IPS-18a (cell line): Measurements from ENCODE around the gene ZCCHC10.
"Not testable (repeated sequence)": the region's sequence is repeated elsewhere in the genome, so short reads cannot be mapped to it uniquely, and the experiment has no call there.

Experiments
- H3K27ac ChIP-seq: one replicate; pipeline ENCODE4 v1.5.1; 2013; ENCODE audit warnings: low read length
- H3K27me3 ChIP-seq: one replicate; pipeline ENCODE4 v1.6.1; 2013; ENCODE audit warnings: mild to moderate bottlenecking, low read length; ENCODE audit not compliant: control insufficient read depth, insufficient read depth
- H3K36me3 ChIP-seq: one replicate; pipeline ENCODE4 v1.6.1; 2013; ENCODE audit warnings: low read depth, low read length; ENCODE audit not compliant: control insufficient read depth
- H3K4me1 ChIP-seq: one replicate; pipeline ENCODE4 v1.6.1; 2013; ENCODE audit warnings: low read depth, low read length; ENCODE audit not compliant: control insufficient read depth
- H3K4me3 ChIP-seq: one replicate; pipeline ENCODE4 v1.5.1; 2013; ENCODE audit warnings: low read length
- H3K9ac ChIP-seq: one replicate; pipeline ENCODE4 v1.6.1; 2013; ENCODE audit warnings: mild to moderate bottlenecking, low read length, moderate library complexity
- H3K9me3 ChIP-seq: one replicate; pipeline ENCODE4 v1.6.1; 2013; ENCODE audit warnings: low read depth, low read length; ENCODE audit not compliant: control insufficient read depth

The ZCCHC10 gene

DNA sequence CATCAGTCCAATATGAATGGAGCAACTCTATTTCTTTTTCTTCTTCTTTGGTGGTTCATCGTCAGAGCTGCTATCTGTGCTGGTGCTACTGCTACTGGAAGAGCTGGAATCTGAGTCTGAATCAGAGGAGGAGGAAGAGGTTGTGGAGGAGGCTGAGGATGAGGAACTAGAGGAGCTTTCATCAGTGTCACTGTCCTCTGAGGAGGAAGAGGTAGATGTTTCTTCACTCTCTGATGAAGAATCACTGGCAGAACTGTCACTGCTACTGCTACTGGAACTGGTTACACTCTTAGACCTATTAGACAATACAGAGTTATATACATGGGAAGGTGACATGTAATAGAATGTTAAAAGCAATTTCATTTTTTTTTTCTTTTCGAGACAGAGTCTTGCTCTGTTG is 27.8 kb downstream of the ZCCHC10 start:
- Histone ChIP-seq H3K9me3 (no peaks in the 10 kb centered on the region), H3K36me3 (peaks cover 6% of the 10 kb centered on the region)

GRCh38 chr5:132996307-132996706 is 30.0 kb downstream of the ZCCHC10 start:
- no peaks in the 10 kb centered on the region for H3K9me3 ChIP-seq
- no peak overlapping the region for H3K4me3 ChIP-seq
- H3K36me3 ChIP-seq = no peaks in the 10 kb centered on the region
- no peak overlapping the region for H3K9ac ChIP-seq
- no peaks in the 10 kb centered on the region for H3K27me3 ChIP-seq
- no peaks in the 10 kb centered on the region for H3K4me1 ChIP-seq
- H3K27ac ChIP-seq = no peak overlapping the region

More for the DNA sequence above, 27.8 kb downstream of the ZCCHC10 start:
- Histone ChIP-seq H3K4me3 (no peak overlapping the region), H3K9ac (no peak overlapping the region), H3K27ac (no peak overlapping the region), H3K4me1 (no peaks in the 10 kb centered on the region), H3K27me3 (no peaks in the 10 kb centered on the region)

GRCh38 chr5:132987531-132988408 is 38.6 kb downstream of the ZCCHC10 start:
- H3K27me3 ChIP-seq = no peaks in the 10 kb centered on the region
- H3K4me3 ChIP-seq = no peak overlapping the region
- no peak overlapping the region for H3K9ac ChIP-seq
- no peaks in the 10 kb centered on the region for H3K9me3 ChIP-seq
- no peaks in the 10 kb centered on the region for H3K36me3 ChIP-seq
- no peak overlapping the region for H3K27ac ChIP-seq
- H3K4me1 ChIP-seq = no peaks in the 10 kb centered on the region

DNA sequence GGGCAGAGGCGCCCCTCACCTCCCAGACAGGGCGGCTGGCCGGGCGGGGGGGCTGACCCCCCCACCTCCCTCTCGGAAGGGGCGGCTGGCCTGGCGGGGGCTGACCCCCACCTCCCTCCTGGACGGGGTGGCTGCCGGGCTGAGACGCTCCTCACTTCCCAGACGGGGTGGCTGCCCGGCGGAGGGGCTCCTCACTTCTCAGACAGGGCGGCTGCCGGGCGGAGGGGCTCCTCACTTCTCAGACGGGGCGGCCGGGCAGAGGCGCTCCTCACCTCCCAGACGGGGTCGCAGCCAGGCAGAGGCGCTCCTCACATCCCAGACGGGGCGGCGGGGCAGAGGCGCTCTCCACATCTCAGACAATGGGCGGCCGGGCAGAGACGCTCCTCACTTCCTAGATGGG is 43.4 kb downstream of the ZCCHC10 start:
- H3K4me3 ChIP-seq, H3K9ac ChIP-seq, H3K4me1 ChIP-seq, H3K27ac ChIP-seq, H3K27me3 ChIP-seq, H3K9me3 ChIP-seq, H3K36me3 ChIP-seq: not testable (repeated sequence)

DNA sequence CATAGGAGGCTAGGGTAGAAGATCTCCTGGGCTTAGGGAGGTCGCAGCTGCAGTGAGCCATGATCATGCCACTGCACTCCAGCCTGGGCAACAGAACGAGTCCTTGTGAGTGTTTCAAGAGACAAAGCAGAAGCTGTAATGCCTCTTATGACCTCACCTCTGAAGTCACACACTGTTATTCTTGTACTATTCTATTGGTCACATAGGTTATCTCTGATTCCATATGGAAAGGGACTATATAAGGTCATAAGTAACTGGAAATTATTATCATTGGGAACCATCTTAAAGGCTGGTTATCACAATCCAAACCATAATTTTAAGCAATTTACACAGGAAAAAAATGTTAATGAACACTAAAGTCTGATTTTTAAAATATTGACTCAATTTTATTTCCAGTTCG is 45.1 kb downstream of the ZCCHC10 start:
- no peaks in the 10 kb centered on the region for H3K27me3 ChIP-seq
- no peak overlapping the region for H3K9ac ChIP-seq
- no peaks in the 10 kb centered on the region for H3K9me3 ChIP-seq
- no peaks in the 10 kb centered on the region for H3K36me3 ChIP-seq
- no peak overlapping the region for H3K27ac ChIP-seq
- H3K4me1 ChIP-seq = no peaks in the 10 kb centered on the region
- no peak overlapping the region for H3K4me3 ChIP-seq

DNA sequence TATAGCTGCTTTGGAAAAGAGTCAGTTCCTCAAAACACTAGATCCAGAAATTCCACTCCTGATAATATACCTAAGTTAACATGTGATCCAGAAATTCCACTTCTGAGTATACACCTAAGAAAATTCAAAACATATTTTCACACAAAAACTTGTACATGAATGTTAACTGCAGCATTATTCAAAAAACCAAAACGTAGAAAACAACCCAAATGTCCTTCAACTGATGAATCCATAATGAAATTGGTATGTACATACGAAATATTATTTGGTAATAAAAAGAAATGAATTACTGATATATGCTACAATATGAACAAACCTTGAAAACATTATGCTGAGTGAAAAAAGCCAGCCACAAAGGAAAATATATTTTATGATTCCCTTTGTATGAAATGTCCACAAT is 46.4 kb downstream of the ZCCHC10 start:
- Histone ChIP-seq H3K4me3 (no peak overlapping the region), H3K9ac (no peak overlapping the region), H3K27me3 (no peaks in the 10 kb centered on the region), H3K36me3 (no peaks in the 10 kb centered on the region), H3K4me1 (no peaks in the 10 kb centered on the region), H3K27ac (no peak overlapping the region), H3K9me3 (no peaks in the 10 kb centered on the region)

- Histone ChIP-seq H3K9ac (no peak overlapping the region), H3K9me3 (no peaks in the 10 kb centered on the region), H3K4me3 (no peak overlapping the region), H3K4me1 (no peaks in the 10 kb centered on the region), H3K27ac (no peak overlapping the region), H3K36me3 (no peaks in the 10 kb centered on the region), H3K27me3 (no peaks in the 10 kb centered on the region)
Measured at GRCh38 chr5:132979367-132979940, 46.9 kb downstream of the ZCCHC10 start.

DNA sequence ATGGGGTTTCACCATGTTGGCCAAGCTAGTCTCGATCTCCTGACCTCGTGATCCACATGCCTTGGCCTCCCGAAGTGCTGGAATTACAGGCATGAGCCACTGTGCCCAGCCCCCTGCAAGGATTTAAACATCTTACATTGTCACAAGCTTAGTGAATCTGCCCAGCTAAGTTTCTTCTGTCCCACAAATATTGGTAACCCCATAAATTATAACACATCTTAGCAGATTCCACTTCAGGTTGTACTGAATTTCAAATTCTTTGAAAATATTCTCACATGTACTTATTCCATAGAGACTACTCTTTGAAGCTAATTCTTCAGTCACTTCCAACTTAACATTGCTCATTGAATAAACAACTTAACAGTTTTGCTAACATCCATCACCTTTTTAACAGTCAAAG is 49.5 kb downstream of the ZCCHC10 start:
- Histone ChIP-seq H3K27ac (no peak overlapping the region), H3K27me3 (no peaks in the 10 kb centered on the region), H3K9me3 (no peaks in the 10 kb centered on the region), H3K9ac (no peak overlapping the region), H3K4me3 (no peak overlapping the region), H3K36me3 (no peaks in the 10 kb centered on the region), H3K4me1 (no peaks in the 10 kb centered on the region)

GRCh38 chr5:132972436-132972828 is 53.9 kb downstream of the ZCCHC10 start:
- not testable (repeated sequence) for H3K9ac ChIP-seq, H3K36me3 ChIP-seq, H3K4me1 ChIP-seq, H3K27me3 ChIP-seq, H3K9me3 ChIP-seq, H3K27ac ChIP-seq, H3K4me3 ChIP-seq

GRCh38 chr5:132971483-132972435 is 54.6 kb downstream of the ZCCHC10 start:
- no peak overlapping the region for H3K4me3 ChIP-seq
- no peak overlapping the region for H3K27ac ChIP-seq
- no peaks in the 10 kb centered on the region for H3K4me1 ChIP-seq
- no peaks in the 10 kb centered on the region for H3K9me3 ChIP-seq
- no peak overlapping the region for H3K9ac ChIP-seq
- H3K36me3 ChIP-seq = no peaks in the 10 kb centered on the region
- no peaks in the 10 kb centered on the region for H3K27me3 ChIP-seq

DNA sequence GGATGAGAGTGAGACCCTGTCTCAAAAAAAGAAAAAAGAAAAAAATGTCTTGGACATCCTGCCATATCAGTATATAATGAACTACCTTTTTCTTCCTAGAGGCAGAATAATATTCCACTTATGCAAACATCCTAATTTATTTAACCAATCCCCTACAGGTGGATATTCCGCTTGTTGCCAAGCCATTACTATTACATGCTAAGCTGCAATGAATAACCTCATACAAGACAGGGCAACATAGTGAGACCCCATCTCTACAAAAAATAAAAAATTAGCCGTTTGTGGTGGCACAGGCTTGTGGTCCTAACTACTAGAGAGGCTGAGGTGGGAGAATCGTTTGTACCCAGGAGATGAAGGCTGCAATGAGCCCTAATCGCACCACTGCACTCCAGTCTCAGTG is 61.2 kb downstream of the ZCCHC10 start:
- H3K27me3 ChIP-seq = no peaks in the 10 kb centered on the region
- no peak overlapping the region for H3K27ac ChIP-seq
- no peaks in the 10 kb centered on the region for H3K9me3 ChIP-seq
- no peak overlapping the region for H3K4me3 ChIP-seq
- no peak overlapping the region for H3K9ac ChIP-seq
- H3K4me1 ChIP-seq = peaks cover 8% of the 10 kb centered on the region
- H3K36me3 ChIP-seq = no peaks in the 10 kb centered on the region
